IMR-90 (cell line): ENCODE data around the gene LTBP4. TPM values are rescaled to one million over a fixed set of nuclear protein-coding genes. Genes with fewer than 3 reads are reported as not detected.
A peak's percentile ranks its signal among the peaks of the same experiment; 100 is the strongest.

Experiments
- ATAC-seq: fragments of 200-7000 bp; cut with Tn5 transposase; 2 replicates; pipeline ENCODE4 v1.9.1; 2020; ENCODE audit warnings: low read depth, mild to moderate bottlenecking, moderate library complexity
- BruUV-seq: library from RNA; stranded (reverse); fragments of 400-500 nt; replicated peaks from 2 replicates; lab custom pipeline; 2021; lab: Mats Ljungman, UMichigan
- CTCF ChIA-PET: fragments of 300-600 bp; formaldehyde crosslinking; extraction: SDS; loops from one replicate; lab custom pipeline; 2021; ENCODE audit warnings: antibody characterized with exemption; lab: Yijun Ruan, JAX
- POLR2A ChIA-PET: fragments of 300-600 bp; sonication (Branson Sonifier 250); formaldehyde crosslinking; loops from one replicate; lab custom pipeline; 2022; ENCODE audit warnings: antibody characterized with exemption; ENCODE audit not compliant: unreplicated experiment; lab: Charles Lee
- DNase-seq: peaks from one replicate; pipeline ENCODE4 v3.0.0; 2013
- H2AFZ ChIP-seq: replicated peaks from 2 replicates; pipeline ENCODE3; 2013; ENCODE audit warnings: low read length, mild to moderate bottlenecking; ENCODE audit not compliant: poor library complexity
- H2AK5ac ChIP-seq: 2 replicates; pipeline ENCODE4 v1.6.1; 2013; ENCODE audit warnings: low read depth, low read length, inconsistent platforms
- H2AK9ac ChIP-seq: replicated peaks from 2 replicates; pipeline ENCODE3; 2013; ENCODE audit warnings: mild to moderate bottlenecking, low read depth, low read length, moderate library complexity; ENCODE audit not compliant: poor library complexity
- H2BK120ac ChIP-seq: 2 replicates; pipeline ENCODE4 v1.6.1; 2013; ENCODE audit warnings: low read depth, low read length, inconsistent platforms
- H2BK15ac ChIP-seq: 3 replicates; pipeline ENCODE4 v1.6.1; 2013; ENCODE audit warnings: low read depth, low read length, inconsistent platforms
- H2BK20ac ChIP-seq: 2 replicates; pipeline ENCODE4 v1.6.1; 2013; ENCODE audit warnings: low read depth, mild to moderate bottlenecking, inconsistent platforms, low read length, moderate library complexity
- H2BK5ac ChIP-seq: 2 replicates; pipeline ENCODE4 v1.6.1; 2013; ENCODE audit warnings: mild to moderate bottlenecking, low read depth, low read length, inconsistent platforms; ENCODE audit not compliant: poor library complexity, severe bottlenecking
- H3K14ac ChIP-seq: replicated peaks from 2 replicates; pipeline ENCODE4 v1.6.1; 2013; ENCODE audit warnings: low read depth, low read length, inconsistent platforms
- H3K18ac ChIP-seq: 2 replicates; pipeline ENCODE4 v1.6.1; 2013; ENCODE audit warnings: low read depth, low read length, control low read depth
- H3K23ac ChIP-seq: 2 replicates; pipeline ENCODE4 v1.6.1; 2013; ENCODE audit warnings: low read depth, low read length, inconsistent platforms
- H3K27ac ChIP-seq: 2 replicates; pipeline ENCODE4 v1.5.1; 2013; ENCODE audit warnings: mild to moderate bottlenecking, control low read depth, low read length; ENCODE audit not compliant: insufficient read depth
- H3K27me3 ChIP-seq: 2 replicates; pipeline ENCODE4 v1.6.1; 2013; ENCODE audit warnings: low read length; ENCODE audit not compliant: control insufficient read depth, insufficient read depth
- H3K36me3 ChIP-seq: 2 replicates; pipeline ENCODE4 v1.6.1; 2013; ENCODE audit warnings: low read length, mixed read lengths; ENCODE audit not compliant: control insufficient read depth, insufficient read depth
- H3K4ac ChIP-seq: 2 replicates; pipeline ENCODE4 v1.6.1; 2013; ENCODE audit warnings: low read depth, low read length, inconsistent platforms
- H3K4me1 ChIP-seq: 2 replicates; pipeline ENCODE4 v1.6.1; 2013; ENCODE audit warnings: low read length, mixed read lengths; ENCODE audit not compliant: control insufficient read depth, insufficient read depth
- H3K4me2 ChIP-seq: 2 replicates; pipeline ENCODE4 v1.6.1; 2013; ENCODE audit warnings: low read depth, mild to moderate bottlenecking, control low read depth, low read length, moderate library complexity
- H3K4me3 ChIP-seq: 2 replicates; pipeline ENCODE4 v1.5.1; 2013; ENCODE audit warnings: low read depth, mild to moderate bottlenecking, control low read depth, low read length, moderate library complexity; ENCODE audit not compliant: insufficient read depth
- H3K56ac ChIP-seq: 2 replicates; pipeline ENCODE4 v1.6.1; 2013; ENCODE audit warnings: low read length, inconsistent platforms; ENCODE audit not compliant: insufficient read depth; ENCODE audit errors: extremely low read depth
- H3K79me1 ChIP-seq, 2 experiments: 2 replicates each; pipeline ENCODE4 v1.6.1; 2013; ENCODE audit warnings: low read length in 2 of 2, inconsistent platforms in 1 of 2, low read depth in 1 of 2
- H3K9ac ChIP-seq: 2 replicates; pipeline ENCODE4 v1.6.1; 2013; ENCODE audit warnings: low read depth, low read length, control low read depth
- H3K9me1 ChIP-seq: 2 replicates; pipeline ENCODE4 v1.6.1; 2013; ENCODE audit warnings: low read length, inconsistent platforms; ENCODE audit not compliant: insufficient read depth
- H3K9me3 ChIP-seq: 2 replicates; pipeline ENCODE4 v1.6.1; 2013; ENCODE audit warnings: low read length; ENCODE audit not compliant: control insufficient read depth, insufficient read depth
- H4K20me1 ChIP-seq: 2 replicates; pipeline ENCODE4 v1.6.1; 2013; ENCODE audit warnings: low read length, inconsistent platforms; ENCODE audit not compliant: insufficient read depth
- H4K5ac ChIP-seq: 2 replicates; pipeline ENCODE4 v1.6.1; 2013; ENCODE audit warnings: mild to moderate bottlenecking, low read depth, low read length, control low read depth
- H4K8ac ChIP-seq, 2 experiments: 2 replicates each; pipeline ENCODE4 v1.6.1; 2013; ENCODE audit warnings: low read depth in 2 of 2, low read length in 2 of 2, control low read depth in 1 of 2, inconsistent platforms in 1 of 2
- H4K91ac ChIP-seq: 2 replicates; pipeline ENCODE4 v1.6.1; 2013; ENCODE audit warnings: low read depth, low read length, inconsistent platforms; ENCODE audit not compliant: insufficient read depth
- BHLHE40 ChIP-seq: fragments of 150-350 bp; IDR thresholded peaks from 2 replicates; pipeline ENCODE4 v1.6.1; 2016; ENCODE audit warnings: mild to moderate bottlenecking, low read depth, low read length
- CEBPB ChIP-seq: IDR thresholded peaks from 2 replicates; pipeline ENCODE4 v1.6.1; 2012; ENCODE audit warnings: low read depth, low read length, improper control_type of control experiment
- FOS ChIP-seq: fragments of 150-350 bp; IDR thresholded peaks from 2 replicates; pipeline ENCODE4 v1.6.1; 2016; ENCODE audit warnings: low read depth, low read length
- MAZ ChIP-seq: IDR thresholded peaks from 2 replicates; pipeline ENCODE4 v1.6.1; 2012; ENCODE audit warnings: low read depth, mild to moderate bottlenecking, low read length, improper control_type of control experiment, moderate library complexity, borderline replicate concordance
- MXI1 ChIP-seq: IDR thresholded peaks from 2 replicates; pipeline ENCODE4 v1.6.1; 2012; ENCODE audit warnings: low read depth, mild to moderate bottlenecking, low read length, moderate library complexity, borderline replicate concordance
- POLR2A ChIP-seq: IDR thresholded peaks from 2 replicates; pipeline ENCODE4 v1.6.1; 2012; ENCODE audit warnings: mild to moderate bottlenecking, low read depth, low read length
- RAD21 ChIP-seq: IDR thresholded peaks from 2 replicates; pipeline ENCODE4 v1.6.1; 2012; ENCODE audit warnings: low read length, improper control_type of control experiment
- RCOR1 ChIP-seq: IDR thresholded peaks from 2 replicates; pipeline ENCODE4 v1.6.1; 2012; ENCODE audit warnings: mild to moderate bottlenecking, low read length, improper control_type of control experiment; ENCODE audit not compliant: insufficient replicate concordance
- RFX5 ChIP-seq: IDR thresholded peaks from 2 replicates; pipeline ENCODE4 v1.8.0; 2012; ENCODE audit warnings: low read depth, mild to moderate bottlenecking, low read length, moderate library complexity
- SMC3 ChIP-seq: fragments of 150-350 bp; IDR thresholded peaks from 2 replicates; pipeline ENCODE4 v1.6.1; 2016; ENCODE audit warnings: low read depth, mild to moderate bottlenecking, antibody characterized with exemption, low read length, moderate library complexity
- WGBS, 2 experiments: methylation state at CpG; one replicate each; pipeline versions ENCODE4 v1.1.5 to v1.1.7; 2013; ENCODE audit warnings: missing lambda C conversion rate in 2 of 2; ENCODE audit not compliant: insufficient read length in 1 of 2; ENCODE audit errors: extremely low coverage in 2 of 2; 5-methylcytosine and 5-hydroxymethylcytosine counted together
- dilution Hi-C: fragments of 300-500 bp; cut with HindIII; formaldehyde crosslinking; loops from one replicate; pipeline ENCODE4 v1.14.3; 2018; ENCODE audit warnings: low sequenced_read_pairs; ENCODE audit not compliant: unreplicated experiment
- in situ Hi-C: fragments of 300-500 bp; cut with MboI; formaldehyde crosslinking; loops from 3 replicates; pipeline ENCODE4 v1.14.3; 2019; ENCODE audit warnings: low sequenced_read_pairs, inconsistent platforms, mixed read lengths
- intact Hi-C: fragments of 100-400 bp; cut with micrococcal nuclease; formaldehyde crosslinking; loops from 2 replicates; pipeline ENCODE4 v1.10.0; 2022
- polyA plus RNA-seq, 3 experiments: library from polyadenylated mRNA; depleted of rRNA; stranded (reverse); fragments of >200 nt; gene quantifications; 2 replicates each; pipeline ENCODE4 v1.2.3, GENCODE V29; 2012; ENCODE audit warnings: low replicate concordance in 1 of 3
- total RNA-seq: library from RNA; depleted of rRNA; stranded (reverse); fragments of >200 nt; gene quantifications from 2 replicates; pipeline ENCODE4 v1.2.3, GENCODE V29; 2012
- TF ChIP-seq, protein P1 (sequence below): conservative IDR thresholded peaks from 2 replicates; pipeline ENCODE4 v1.5.1; 2012; ENCODE audit warnings: mild to moderate bottlenecking, low read depth, low read length, improper control_type of control experiment
- TF ChIP-seq, protein P2 (sequence below): fragments of 150-350 bp; IDR thresholded peaks from 2 replicates; pipeline ENCODE4 v1.6.1; 2016; ENCODE audit warnings: low read depth, mild to moderate bottlenecking, low read length, moderate library complexity, borderline replicate concordance

Gene LTBP4
- total and polyA plus RNA-seq, 2 of the 4 experiments (the other 2 are of a cell fraction), result 14.7 to 70.3 TPM

DNA sequence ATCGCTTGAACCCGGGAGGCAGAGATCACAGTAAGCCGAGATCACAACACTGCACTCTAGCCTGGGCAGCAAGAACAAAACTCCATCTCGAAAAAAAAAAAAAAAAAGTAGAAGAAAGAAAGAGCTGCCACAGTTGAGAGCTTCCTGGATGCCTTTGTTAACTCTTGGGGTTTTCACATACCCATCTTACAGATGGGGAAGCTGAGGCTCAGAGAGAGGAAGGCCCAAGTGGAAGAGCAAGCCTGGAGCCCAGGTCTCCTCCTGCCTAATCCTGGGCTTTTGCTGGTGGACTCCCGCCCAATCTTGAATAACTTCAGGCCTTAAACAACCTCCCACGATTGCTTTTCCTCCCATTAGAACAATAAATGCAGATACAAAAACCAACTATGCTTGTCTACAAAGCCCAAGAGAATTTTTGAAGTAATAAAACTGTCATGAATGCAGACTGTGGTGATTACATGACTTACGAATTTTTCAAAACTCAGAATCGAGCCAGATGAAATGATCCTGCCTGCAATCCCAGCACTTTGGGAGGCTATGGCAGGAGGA lies 41.7 kb downstream of the LTBP4 start (continued):
- no peak for TF ChIP-seq MAZ

DNA sequence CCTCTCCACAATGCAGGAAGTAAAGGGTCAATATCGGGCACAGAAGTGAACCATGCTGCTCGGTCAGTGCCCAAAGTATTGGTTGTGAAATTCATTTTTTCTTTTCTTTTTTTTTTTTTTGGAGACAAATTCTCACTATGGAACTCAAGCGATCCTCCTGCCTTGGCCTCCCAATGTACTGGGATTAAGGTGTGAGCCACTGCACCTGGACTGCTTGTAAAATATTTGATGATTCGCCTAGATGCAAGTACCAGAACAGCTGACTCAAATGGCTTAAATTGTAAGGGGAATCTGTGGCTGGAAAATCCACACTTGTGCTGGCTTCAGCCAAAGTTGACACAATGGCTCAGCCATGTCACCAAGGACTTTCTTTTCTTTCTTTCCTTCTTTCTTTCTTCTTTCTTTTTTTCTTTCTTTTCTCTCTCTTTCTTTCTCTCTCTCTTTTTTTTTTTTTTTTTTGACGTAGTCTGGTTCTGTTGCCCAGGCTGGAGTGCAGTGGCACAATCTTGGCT lies 45.6 kb downstream of the LTBP4 start:
- DNase-seq (peak; percentile 42), ATAC-seq (no peak)
- intact Hi-C loops, result loop anchor here (5.0 kb wide), 2 partner anchors 204 to 224 kb away; partner anchors contain the start of gene SERTAD3
- TF ChIP-seq, protein P1, sequence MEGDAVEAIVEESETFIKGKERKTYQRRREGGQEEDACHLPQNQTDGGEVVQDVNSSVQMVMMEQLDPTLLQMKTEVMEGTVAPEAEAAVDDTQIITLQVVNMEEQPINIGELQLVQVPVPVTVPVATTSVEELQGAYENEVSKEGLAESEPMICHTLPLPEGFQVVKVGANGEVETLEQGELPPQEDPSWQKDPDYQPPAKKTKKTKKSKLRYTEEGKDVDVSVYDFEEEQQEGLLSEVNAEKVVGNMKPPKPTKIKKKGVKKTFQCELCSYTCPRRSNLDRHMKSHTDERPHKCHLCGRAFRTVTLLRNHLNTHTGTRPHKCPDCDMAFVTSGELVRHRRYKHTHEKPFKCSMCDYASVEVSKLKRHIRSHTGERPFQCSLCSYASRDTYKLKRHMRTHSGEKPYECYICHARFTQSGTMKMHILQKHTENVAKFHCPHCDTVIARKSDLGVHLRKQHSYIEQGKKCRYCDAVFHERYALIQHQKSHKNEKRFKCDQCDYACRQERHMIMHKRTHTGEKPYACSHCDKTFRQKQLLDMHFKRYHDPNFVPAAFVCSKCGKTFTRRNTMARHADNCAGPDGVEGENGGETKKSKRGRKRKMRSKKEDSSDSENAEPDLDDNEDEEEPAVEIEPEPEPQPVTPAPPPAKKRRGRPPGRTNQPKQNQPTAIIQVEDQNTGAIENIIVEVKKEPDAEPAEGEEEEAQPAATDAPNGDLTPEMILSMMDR, result no peak
- TF ChIP-seq MXI1 (no peak), POLR2A (no peak), BHLHE40 (no peak), FOS (no peak), RFX5 (no peak), RCOR1 (no peak), MAZ (no peak), CEBPB (no peak), RAD21 (no peak), SMC3 (no peak)
- TF ChIP-seq, protein P2, sequence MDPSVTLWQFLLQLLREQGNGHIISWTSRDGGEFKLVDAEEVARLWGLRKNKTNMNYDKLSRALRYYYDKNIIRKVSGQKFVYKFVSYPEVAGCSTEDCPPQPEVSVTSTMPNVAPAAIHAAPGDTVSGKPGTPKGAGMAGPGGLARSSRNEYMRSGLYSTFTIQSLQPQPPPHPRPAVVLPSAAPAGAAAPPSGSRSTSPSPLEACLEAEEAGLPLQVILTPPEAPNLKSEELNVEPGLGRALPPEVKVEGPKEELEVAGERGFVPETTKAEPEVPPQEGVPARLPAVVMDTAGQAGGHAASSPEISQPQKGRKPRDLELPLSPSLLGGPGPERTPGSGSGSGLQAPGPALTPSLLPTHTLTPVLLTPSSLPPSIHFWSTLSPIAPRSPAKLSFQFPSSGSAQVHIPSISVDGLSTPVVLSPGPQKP, result no peak

More for the DNA sequence above, 45.6 kb downstream of the LTBP4 start:
- Histone ChIP-seq H3K79me1 (no peaks in the 10 kb centered on the region), H3K4me2 (peak overlapping the region; percentile 34), H3K27me3 (no peaks in the 10 kb centered on the region), H3K56ac (peak overlapping the region; percentile 84), H4K20me1 (no peaks in the 10 kb centered on the region), H2BK5ac (peak overlapping the region; percentile 86), H3K36me3 (no peaks in the 10 kb centered on the region), H3K23ac (peak overlapping the region; percentile 97), H3K4ac (peak overlapping the region; percentile 93), H2AFZ (peak overlapping the region; percentile 71), H2BK20ac (peak overlapping the region; percentile 98), H2BK15ac (peak overlapping the region; percentile 97; the same call in 2 of the 3 replicates), H3K9me3 (no peaks in the 10 kb centered on the region), H4K5ac (peak overlapping the region; percentile 66), H2AK5ac (peak overlapping the region; percentile 88), H3K9ac (peak overlapping the region; percentile 47), H3K18ac (peak overlapping the region; percentile 81), H2AK9ac (peak overlapping the region; percentile 56), H3K9me1 (no peaks in the 10 kb centered on the region; the same call in 1 of the 2 replicates), H3K4me1 (peaks cover 14% of the 10 kb centered on the region), H3K27ac (peak overlapping the region; percentile 92), H4K91ac (peak overlapping the region; percentile 95), H3K14ac (peak overlapping the region; percentile 80), H2BK120ac (peak overlapping the region; percentile 99), H3K4me3 (no peak overlapping the region; the same call in 1 of the 2 replicates), H4K8ac (peak overlapping the region; percentile 77 to 94)
- ChIA-PET POLR2A (interaction anchor here (1.4 kb wide), 1 partner anchor 13 kb away, joined by 3 read pairs; no protein-coding TSS in a partner anchor), CTCF (interaction anchor here (2.0 to 4.3 kb wide), 2 partner anchors 13 to 16 kb away, joined by 10 to 32 read pairs; no protein-coding TSS in a partner anchor)
- no TSS peak for BruUV-seq
- dilution Hi-C loops (no loop called here), in situ Hi-C loops (no loop called here)
- no CpG with 5 or more reads among the region's 5 CpGs for WGBS, 2 experiments
